Measurements from ENCODE around the gene STAB1.

- TF ChIP-seq CTCF (IDR thresholded peaks at IDR 0.05) (no peak), POLR2A (IDR thresholded peaks at IDR 0.05) (no peak)
Measured at GRCh38 chr3:52490035-52490938, 4.9 kb upstream of the STAB1 start.

Data from testis (tissue), 2 donors.